Measurements from ENCODE around the gene OSTF1.

OSTF1 gene

DNA sequence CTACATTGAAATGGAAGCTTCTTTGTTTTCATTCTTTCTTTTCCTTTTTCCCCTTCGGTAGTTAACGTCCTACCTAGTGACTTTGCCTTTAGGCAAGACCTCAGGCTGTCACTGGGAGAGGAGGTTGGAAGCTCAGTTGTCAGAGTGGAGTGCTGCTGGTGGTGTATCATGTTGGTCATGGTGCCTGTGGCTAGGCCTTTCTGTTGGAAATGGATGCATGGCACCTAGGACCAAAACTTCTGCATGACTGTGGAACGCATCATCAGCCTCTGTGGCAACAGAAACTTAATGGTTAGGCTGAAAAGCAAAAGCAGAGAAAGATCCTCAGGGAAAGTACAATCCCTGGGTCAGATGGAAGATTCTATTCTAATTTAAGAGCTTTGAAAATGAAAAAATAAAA, 57.9 kb downstream of the OSTF1 start:
- Mint-ChIP-seq H3K4me1 (ENCODE audit: low read depth) (peaks cover 57% of the 10 kb centered on the region), H3K27me3 (ENCODE audit: low read depth) (no peaks in the 10 kb centered on the region), H3K36me3 (ENCODE audit: low read depth) (peaks cover 71% of the 10 kb centered on the region), H3K9me3 (peaks cover 30% of the 10 kb centered on the region), H3K4me3 (peak overlapping the region; percentile 43), H3K27ac (peak overlapping the region; percentile 55)
- no peak for DNase-seq (ENCODE audit: low spot score)

DNA sequence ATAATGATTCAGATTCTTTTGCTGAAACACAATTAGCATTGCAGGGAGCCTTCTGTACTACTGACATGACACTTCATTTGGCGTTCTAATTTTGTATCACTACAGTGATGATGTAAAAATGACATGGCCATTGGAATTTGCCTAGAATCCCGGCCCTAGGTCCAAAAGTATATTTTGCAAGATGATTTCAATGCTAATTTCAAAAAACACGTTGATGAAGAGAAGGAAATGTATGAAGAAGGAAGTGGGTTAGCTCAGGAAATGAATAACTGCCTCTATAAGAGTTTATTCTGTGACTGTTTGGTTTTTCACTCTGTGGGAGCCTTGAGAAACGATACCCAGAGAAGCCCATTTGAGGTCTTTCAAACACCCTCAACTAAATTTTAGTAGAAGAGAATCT, 59.3 kb downstream of the OSTF1 start:
- Mint-ChIP-seq H3K9me3 (peaks cover 23% of the 10 kb centered on the region), H3K27ac (peak overlapping the region; percentile 88), H3K27me3 (ENCODE audit: low read depth) (no peaks in the 10 kb centered on the region), H3K4me3 (peak overlapping the region; percentile 79), H3K36me3 (ENCODE audit: low read depth) (peaks cover 69% of the 10 kb centered on the region), H3K4me1 (ENCODE audit: low read depth) (peaks cover 63% of the 10 kb centered on the region)
- no peak for DNase-seq (ENCODE audit: low spot score)

- Mint-ChIP-seq H3K9me3 (peaks cover 19% of the 10 kb centered on the region), H3K4me3 (peak overlapping the region; percentile 79), H3K27me3 (ENCODE audit: low read depth) (no peaks in the 10 kb centered on the region), H3K36me3 (ENCODE audit: low read depth) (peaks cover 65% of the 10 kb centered on the region), H3K4me1 (ENCODE audit: low read depth) (peaks cover 66% of the 10 kb centered on the region), H3K27ac (peak overlapping the region; percentile 88)
- DNase-seq (ENCODE audit: low spot score): peak; percentile 57
Measured at GRCh38 chr9:75148561-75148960, 60.2 kb downstream of the OSTF1 start.

- Mint-ChIP-seq H3K9me3 (peaks cover 6% of the 10 kb centered on the region), H3K27ac (peak overlapping the region; percentile 77), H3K27me3 (ENCODE audit: low read depth) (no peaks in the 10 kb centered on the region), H3K4me3 (peak overlapping the region; percentile 72), H3K4me1 (ENCODE audit: low read depth) (peaks cover 71% of the 10 kb centered on the region), H3K36me3 (ENCODE audit: low read depth) (peaks cover 52% of the 10 kb centered on the region)
- DNase-seq (ENCODE audit: low spot score): no peak
Measured at GRCh38 chr9:75149841-75150241, 61.5 kb downstream of the OSTF1 start.

DNA sequence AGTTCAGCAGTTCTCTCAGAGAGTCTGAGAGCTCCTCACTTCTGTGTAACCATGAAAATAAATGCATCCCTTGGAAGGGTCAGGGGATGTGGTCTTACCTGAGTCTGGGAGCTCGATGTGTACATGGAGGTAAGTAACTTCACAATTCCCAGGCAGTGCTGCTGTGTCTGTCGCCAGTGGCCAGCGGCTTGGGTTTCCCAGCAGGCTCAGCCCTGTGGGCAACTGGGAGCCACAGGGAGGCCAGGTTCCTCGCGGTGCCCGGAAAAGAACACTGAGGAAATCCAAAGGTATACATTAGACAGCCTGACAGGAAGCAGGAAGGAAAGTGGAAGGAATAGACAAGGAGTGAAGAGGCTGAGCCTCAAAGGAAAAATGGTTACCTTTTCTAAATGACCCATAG, 62.2 kb downstream of the OSTF1 start:
- Mint-ChIP-seq H3K36me3 (ENCODE audit: low read depth) (peaks cover 48% of the 10 kb centered on the region), H3K27me3 (ENCODE audit: low read depth) (no peaks in the 10 kb centered on the region), H3K27ac (peak overlapping the region; percentile 85), H3K4me1 (ENCODE audit: low read depth) (peaks cover 67% of the 10 kb centered on the region), H3K4me3 (peak overlapping the region; percentile 72), H3K9me3 (no peaks in the 10 kb centered on the region)
- no peak for DNase-seq (ENCODE audit: low spot score)

DNA sequence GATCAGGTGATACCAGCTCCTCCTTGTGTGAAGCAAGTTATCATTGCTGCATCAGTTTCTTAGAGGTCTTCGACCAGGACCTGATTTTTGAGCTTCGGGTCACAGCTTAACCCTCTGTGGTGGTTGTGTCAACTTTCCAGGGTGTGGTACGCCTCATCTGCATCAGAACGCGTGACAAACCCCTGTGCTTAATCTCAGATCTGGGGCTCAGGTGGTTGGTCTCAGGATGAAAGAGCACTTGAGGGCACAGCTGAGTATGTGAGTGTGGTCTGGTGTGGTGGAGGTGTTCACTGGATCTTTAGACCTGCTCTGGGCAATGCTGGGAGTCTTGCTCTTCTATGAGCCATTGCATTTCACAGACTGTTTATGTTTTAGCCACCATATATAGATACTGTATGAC, 64.1 kb downstream of the OSTF1 start:
- Mint-ChIP-seq H3K9me3 (no peaks in the 10 kb centered on the region), H3K36me3 (ENCODE audit: low read depth) (peaks cover 46% of the 10 kb centered on the region), H3K27me3 (ENCODE audit: low read depth) (no peaks in the 10 kb centered on the region), H3K4me1 (ENCODE audit: low read depth) (peaks cover 67% of the 10 kb centered on the region), H3K4me3 (peak overlapping the region; percentile 72), H3K27ac (peak overlapping the region; percentile 90)
- peak; percentile 72 for DNase-seq (ENCODE audit: low spot score)

DNA sequence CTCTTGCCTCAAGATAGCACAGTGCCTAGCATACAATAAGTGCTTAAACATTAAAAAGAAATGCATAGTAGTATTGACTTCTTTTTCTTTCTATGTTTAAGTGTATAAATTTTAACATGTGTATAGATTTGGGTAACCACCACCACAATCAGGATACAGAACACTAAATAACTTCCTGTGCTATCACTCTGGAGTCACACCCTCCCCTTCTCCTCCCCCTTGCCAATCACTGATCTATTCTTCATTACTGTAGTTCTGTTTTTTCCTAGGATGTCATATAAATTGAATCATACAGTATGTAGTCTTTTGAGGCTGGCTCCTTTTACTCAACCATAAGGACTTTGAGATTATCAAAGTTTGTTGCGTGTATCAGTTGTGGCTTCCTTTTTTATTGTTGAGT, 68.5 kb downstream of the OSTF1 start:
- Mint-ChIP-seq H3K36me3 (ENCODE audit: low read depth) (peaks cover 34% of the 10 kb centered on the region), H3K27me3 (ENCODE audit: low read depth) (no peaks in the 10 kb centered on the region), H3K4me3 (peak overlapping the region; percentile 24), H3K9me3 (no peaks in the 10 kb centered on the region), H3K4me1 (ENCODE audit: low read depth) (peaks cover 30% of the 10 kb centered on the region), H3K27ac (peak overlapping the region; percentile 52)
- DNase-seq (ENCODE audit: low spot score): no peak

- Mint-ChIP-seq H3K36me3 (ENCODE audit: low read depth) (peaks cover 50% of the 10 kb centered on the region), H3K9me3 (peaks cover 33% of the 10 kb centered on the region), H3K4me1 (ENCODE audit: low read depth) (peaks cover 8% of the 10 kb centered on the region), H3K27me3 (ENCODE audit: low read depth) (no peaks in the 10 kb centered on the region), H3K27ac (no peak overlapping the region), H3K4me3 (no peak overlapping the region)
- DNase-seq (ENCODE audit: low spot score): no peak
Measured at GRCh38 chr9:75161116-75161857, 73.0 kb downstream of the OSTF1 start.

DNA sequence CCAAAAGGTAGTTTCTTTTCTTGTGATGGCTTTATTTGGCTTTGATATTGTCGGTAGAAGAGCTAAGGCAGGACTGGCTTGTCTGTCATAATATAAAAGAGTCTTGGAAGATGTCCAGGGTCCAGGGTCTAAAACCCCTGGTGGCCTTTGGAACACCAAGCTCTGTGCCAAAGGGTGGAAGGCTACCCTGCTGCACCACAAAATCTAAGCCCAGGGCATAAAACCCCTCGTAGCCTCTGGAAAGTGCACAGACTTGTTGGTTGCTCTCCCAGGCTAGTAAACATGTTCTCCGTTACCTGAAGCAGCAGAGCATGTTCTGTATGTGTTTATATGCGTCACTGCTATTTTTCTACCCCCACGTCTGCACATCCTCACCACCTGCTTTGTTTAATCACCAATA, 75.5 kb downstream of the OSTF1 start:
- no peak for DNase-seq (ENCODE audit: low spot score)
- Mint-ChIP-seq H3K27ac (no peak overlapping the region), H3K4me3 (no peak overlapping the region), H3K36me3 (ENCODE audit: low read depth) (peaks cover 60% of the 10 kb centered on the region), H3K9me3 (peaks cover 49% of the 10 kb centered on the region), H3K4me1 (ENCODE audit: low read depth) (peaks cover 21% of the 10 kb centered on the region), H3K27me3 (ENCODE audit: low read depth) (no peaks in the 10 kb centered on the region)

DNA sequence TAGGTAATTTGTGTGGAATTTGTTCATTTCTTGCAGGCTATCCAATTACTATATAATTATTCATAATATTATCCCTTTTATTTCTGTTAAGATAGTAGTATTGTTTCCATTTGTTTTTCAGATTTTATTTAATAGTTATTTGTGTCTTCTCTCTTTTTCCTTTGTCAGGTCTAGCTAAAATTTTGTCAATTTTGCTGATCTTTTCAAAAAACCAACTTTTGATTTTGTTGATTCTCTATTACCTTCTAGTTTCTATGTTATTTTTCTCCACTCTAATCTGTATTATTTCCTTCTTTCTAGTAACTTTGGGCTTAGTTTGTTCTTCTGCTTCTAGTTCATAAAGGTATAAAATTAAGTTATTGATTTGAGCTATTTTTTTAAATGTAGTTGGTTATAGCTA, 76.3 kb downstream of the OSTF1 start:
- H3K4me1 Mint-ChIP-seq (ENCODE audit: low read depth): peaks cover 29% of the 10 kb centered on the region
- H3K27ac Mint-ChIP-seq: no peak overlapping the region

DNA sequence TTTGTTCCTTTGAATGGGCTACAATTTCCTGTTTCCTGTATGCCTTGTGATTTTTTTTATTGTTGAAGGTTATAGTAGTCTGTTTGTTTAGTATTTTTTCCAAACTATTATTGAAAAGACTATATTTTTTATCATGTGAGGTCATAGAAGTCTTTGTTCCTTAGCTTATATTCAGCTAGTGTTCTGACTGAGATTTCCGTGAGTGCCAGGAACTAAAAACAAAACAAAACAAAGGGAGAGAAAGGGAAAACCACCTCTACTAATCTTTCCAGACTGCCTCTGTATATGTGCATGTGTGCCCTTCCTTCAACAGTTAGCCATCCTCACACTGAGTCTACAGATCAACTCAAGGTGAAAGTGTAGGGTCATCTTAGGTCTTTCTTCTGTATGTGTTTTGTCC, 79.0 kb downstream of the OSTF1 start:
- Mint-ChIP-seq H3K4me1 (ENCODE audit: low read depth) (peaks cover 49% of the 10 kb centered on the region), H3K4me3 (no peak overlapping the region), H3K9me3 (peaks cover 49% of the 10 kb centered on the region), H3K27me3 (ENCODE audit: low read depth) (no peaks in the 10 kb centered on the region), H3K27ac (no peak overlapping the region), H3K36me3 (ENCODE audit: low read depth) (peaks cover 79% of the 10 kb centered on the region)
- no peak for DNase-seq (ENCODE audit: low spot score)

More for the DNA sequence above, 76.3 kb downstream of the OSTF1 start:
- peaks cover 49% of the 10 kb centered on the region for H3K9me3 Mint-ChIP-seq
- no peak for DNase-seq (ENCODE audit: low spot score)
- H3K27me3 Mint-ChIP-seq (ENCODE audit: low read depth): no peaks in the 10 kb centered on the region
- H3K36me3 Mint-ChIP-seq (ENCODE audit: low read depth): peaks cover 66% of the 10 kb centered on the region
- H3K4me3 Mint-ChIP-seq: no peak overlapping the region

- H3K27ac Mint-ChIP-seq: peak overlapping the region; percentile 67
- peaks cover 55% of the 10 kb centered on the region for H3K4me1 Mint-ChIP-seq (ENCODE audit: low read depth)
- DNase-seq (ENCODE audit: low spot score): no peak
- peaks cover 77% of the 10 kb centered on the region for H3K36me3 Mint-ChIP-seq (ENCODE audit: low read depth)
- H3K4me3 Mint-ChIP-seq: no peak overlapping the region
- no peaks in the 10 kb centered on the region for H3K27me3 Mint-ChIP-seq (ENCODE audit: low read depth)
- H3K9me3 Mint-ChIP-seq: peaks cover 39% of the 10 kb centered on the region
Measured at GRCh38 chr9:75168270-75169178, 80.2 kb downstream of the OSTF1 start.

- Mint-ChIP-seq H3K9me3 (peaks cover 32% of the 10 kb centered on the region), H3K27ac (no peak overlapping the region), H3K27me3 (ENCODE audit: low read depth) (no peaks in the 10 kb centered on the region), H3K4me3 (no peak overlapping the region), H3K36me3 (ENCODE audit: low read depth) (peaks cover 68% of the 10 kb centered on the region), H3K4me1 (ENCODE audit: low read depth) (peaks cover 55% of the 10 kb centered on the region)
- no peak for DNase-seq (ENCODE audit: low spot score)
Measured at GRCh38 chr9:75169623-75170022, 81.3 kb downstream of the OSTF1 start.

DNA sequence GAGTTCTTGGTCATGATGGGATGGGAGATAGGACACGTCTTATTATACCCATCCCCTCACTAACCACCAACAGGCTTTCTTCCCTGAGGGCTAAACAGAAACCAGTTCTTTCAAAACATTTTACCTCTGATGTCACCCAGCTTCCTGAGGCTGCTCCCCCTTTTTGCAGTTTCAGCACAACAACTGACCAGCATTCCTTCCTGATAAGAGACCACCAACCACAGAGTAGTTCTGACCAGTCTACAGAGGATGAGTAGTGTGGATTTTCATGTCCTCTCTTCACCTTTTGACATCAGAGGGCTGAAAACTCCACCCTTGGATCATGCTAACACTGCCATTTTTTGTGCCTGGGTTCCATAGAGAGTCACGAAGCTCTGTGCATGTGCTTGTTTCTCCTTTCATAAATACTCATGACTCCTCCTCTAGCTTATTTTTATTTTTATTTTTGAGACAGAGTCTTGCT, 82.6 kb downstream of the OSTF1 start:
- H3K27me3 Mint-ChIP-seq (ENCODE audit: low read depth): no peaks in the 10 kb centered on the region
- peaks cover 19% of the 10 kb centered on the region for H3K9me3 Mint-ChIP-seq
- peaks cover 55% of the 10 kb centered on the region for H3K4me1 Mint-ChIP-seq (ENCODE audit: low read depth)
- H3K27ac Mint-ChIP-seq: peak overlapping the region; percentile 70
- H3K36me3 Mint-ChIP-seq (ENCODE audit: low read depth): peaks cover 59% of the 10 kb centered on the region
- H3K4me3 Mint-ChIP-seq: no peak overlapping the region
- DNase-seq (ENCODE audit: low spot score): no peak
